Measurements from ENCODE around the gene CDC6.

CDC6 gene

GRCh38 chr17:40350689-40351358 lies 63.1 kb downstream of the CDC6 start:
- CTCF ChIA-PET: interaction anchor here (1.1 to 23.6 kb wide), 4 partner anchors 10 to 182 kb away, joined by 3 to 649 read pairs (median 13); partner anchors contain the start of gene RARA
- TF ChIP-seq CTCF (IDR thresholded peaks at IDR 0.05; ENCODE audit: insufficient read depth, low read length, missing control alignments): no peak
- H3K4me3 ChIP-seq (ENCODE audit: low read depth, low read length): no peak overlapping the region
- POLR2A ChIA-PET: no interaction called here
- no peak for DNase-seq (ENCODE audit: low read depth, low spot score)

- H3K4me3 ChIP-seq (ENCODE audit: low read depth, low read length): no peak overlapping the region
- no peak for DNase-seq (ENCODE audit: low read depth, low spot score)
- ChIA-PET POLR2A (no interaction called here), CTCF (interaction anchor here (0.8 to 23.6 kb wide), 5 partner anchors 9 to 181 kb away, joined by 4 to 649 read pairs (median 6); partner anchors contain the start of genes RARA, TOP2A and WIPF2)
- no peak for TF ChIP-seq CTCF (IDR thresholded peaks at IDR 0.05; ENCODE audit: insufficient read depth, low read length, missing control alignments)
Observed at GRCh38 chr17:40351359-40352236, 63.9 kb downstream of the CDC6 start.

GRCh38 chr17:40352237-40352778 lies 64.6 kb downstream of the CDC6 start:
- POLR2A ChIA-PET: no interaction called here
- no peak for TF ChIP-seq CTCF (IDR thresholded peaks at IDR 0.05; ENCODE audit: insufficient read depth, low read length, missing control alignments)
- no peak for DNase-seq (ENCODE audit: low read depth, low spot score)
- CTCF ChIA-PET: interaction anchor here (0.8 to 23.6 kb wide), 7 partner anchors 8 to 209 kb away, joined by 3 to 649 read pairs (median 6); partner anchors contain the start of genes RARA, TOP2A and WIPF2
- H3K4me3 ChIP-seq (ENCODE audit: low read depth, low read length): no peak overlapping the region

GRCh38 chr17:40352779-40353394 lies 65.2 kb downstream of the CDC6 start:
- H3K4me3 ChIP-seq (ENCODE audit: low read depth, low read length): no peak overlapping the region
- ChIA-PET CTCF (interaction anchor here (0.6 to 23.6 kb wide), 7 partner anchors 8 to 208 kb away, joined by 3 to 649 read pairs (median 6); partner anchors contain the start of genes RARA and TOP2A), POLR2A (interaction anchor here (0.8 kb wide), 1 partner anchor 53 kb away, joined by 6 read pairs; no protein-coding TSS in a partner anchor)
- no peak for TF ChIP-seq CTCF (IDR thresholded peaks at IDR 0.05; ENCODE audit: insufficient read depth, low read length, missing control alignments)
- no peak for DNase-seq (ENCODE audit: low read depth, low spot score)

All from AG04449 (cell line).